NCI-H2196 (cell line): ENCODE data around the gene RACK1.

ENCODE experiments used
- DNase-seq: peaks from one replicate; lab custom pipeline; 2025; ENCODE audit not compliant: unreplicated experiment; lab: John Stamatoyannopoulos, UW

The RACK1 gene

GRCh38 chr5:181234455-181235306 lies 9.0 kb downstream of the RACK1 start:
- DNase-seq = no peak

DNA sequence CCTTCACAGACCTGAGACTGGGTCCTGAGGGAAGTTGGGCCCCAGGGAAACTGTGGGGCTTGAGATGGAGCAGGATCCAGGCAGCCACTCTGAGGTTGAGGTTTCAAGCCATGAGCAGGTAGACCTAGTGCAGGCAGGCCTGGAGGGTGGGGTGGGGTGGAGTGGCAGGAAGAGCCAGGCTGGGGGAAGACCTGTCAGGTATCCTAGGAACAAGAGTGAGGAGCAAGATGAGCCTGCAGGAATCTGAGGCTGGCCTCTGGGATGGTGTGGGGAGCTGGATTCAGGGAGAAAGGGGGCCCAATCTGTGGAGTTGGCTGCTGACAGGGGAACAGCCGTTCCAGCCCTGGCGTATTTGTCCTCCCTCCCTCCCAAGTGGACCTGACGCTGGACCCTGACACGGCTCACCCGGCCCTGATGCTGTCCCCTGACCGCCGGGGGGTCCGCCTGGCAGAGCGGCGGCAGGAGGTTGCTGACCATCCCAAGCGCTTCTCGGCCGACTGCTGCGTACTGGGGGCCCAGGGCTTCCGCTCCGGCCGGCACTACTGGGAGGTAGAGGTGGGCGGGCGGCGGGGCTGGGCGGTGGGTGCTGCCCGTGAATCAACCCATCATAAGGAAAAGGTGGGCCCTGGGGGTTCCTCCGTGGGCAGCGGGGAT lies 9.8 kb downstream of the RACK1 start:
- no peak for DNase-seq

GRCh38 chr5:181233088-181233800 lies 10.5 kb downstream of the RACK1 start:
- no peak for DNase-seq

- DNase-seq = no peak
These were observed 11.1 kb downstream of the RACK1 start for GRCh38 chr5:181232593-181232992.

GRCh38 chr5:181231432-181231831 lies 12.3 kb downstream of the RACK1 start:
- DNase-seq = no peak

DNA sequence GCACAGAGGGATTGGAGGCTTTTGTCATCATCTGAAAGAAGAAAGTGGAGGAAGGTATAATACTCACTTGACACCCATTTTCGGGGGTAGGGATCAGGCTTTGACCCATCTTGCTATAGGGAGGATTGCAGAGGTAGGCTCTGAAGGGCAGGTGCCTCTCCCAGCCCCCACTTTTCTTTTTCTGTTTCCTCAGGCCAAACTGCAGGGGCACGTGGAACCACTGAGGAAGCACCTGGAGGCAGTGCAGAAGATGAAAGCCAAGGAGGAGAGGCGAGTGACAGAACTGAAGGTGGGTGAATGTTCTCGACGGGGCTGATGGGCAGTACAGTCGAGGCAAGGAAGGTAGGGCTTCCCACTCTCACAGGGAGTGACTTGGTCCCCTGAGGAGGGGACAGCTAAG lies 13.2 kb downstream of the RACK1 start:
- DNase-seq = no peak

GRCh38 chr5:181229996-181230395 lies 13.7 kb downstream of the RACK1 start:
- no peak for DNase-seq

DNA sequence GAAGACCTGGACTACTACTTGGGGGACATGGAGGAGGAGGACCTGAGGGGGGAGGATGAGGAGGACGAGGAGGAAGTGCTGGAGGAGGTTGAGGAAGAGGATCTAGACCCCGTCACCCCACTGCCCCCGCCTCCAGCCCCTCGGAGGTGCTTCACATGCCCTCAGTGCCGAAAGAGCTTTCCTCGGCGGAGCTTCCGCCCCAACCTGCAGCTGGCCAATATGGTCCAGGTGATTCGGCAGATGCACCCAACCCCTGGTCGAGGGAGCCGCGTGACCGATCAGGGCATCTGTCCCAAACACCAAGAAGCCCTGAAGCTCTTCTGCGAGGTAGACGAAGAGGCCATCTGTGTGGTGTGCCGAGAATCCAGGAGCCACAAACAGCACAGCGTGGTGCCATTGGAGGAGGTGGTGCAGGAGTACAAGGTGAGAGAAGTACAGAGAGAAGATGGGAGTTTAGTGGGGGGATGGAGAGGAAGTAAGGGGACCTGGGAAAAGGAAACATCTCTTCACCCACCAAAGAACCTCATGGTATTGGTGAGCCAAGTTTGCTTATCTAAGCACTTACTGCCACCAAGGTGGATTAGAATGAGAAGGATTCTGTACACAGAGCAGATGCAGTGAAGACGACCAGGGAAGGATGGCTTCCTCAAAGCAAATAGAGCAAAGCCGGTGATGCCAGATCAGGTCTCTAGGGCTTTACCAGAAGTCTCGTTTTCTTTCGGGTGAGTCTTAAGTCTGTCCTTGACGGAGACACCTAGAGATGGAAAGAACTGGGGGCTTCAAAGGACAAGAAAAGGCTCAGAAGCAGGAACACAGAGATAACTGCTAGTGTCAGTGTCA lies 19.1 kb downstream of the RACK1 start:
- DNase-seq = no peak

GRCh38 chr5:181223729-181224389 lies 19.8 kb downstream of the RACK1 start:
- no peak for DNase-seq

DNA sequence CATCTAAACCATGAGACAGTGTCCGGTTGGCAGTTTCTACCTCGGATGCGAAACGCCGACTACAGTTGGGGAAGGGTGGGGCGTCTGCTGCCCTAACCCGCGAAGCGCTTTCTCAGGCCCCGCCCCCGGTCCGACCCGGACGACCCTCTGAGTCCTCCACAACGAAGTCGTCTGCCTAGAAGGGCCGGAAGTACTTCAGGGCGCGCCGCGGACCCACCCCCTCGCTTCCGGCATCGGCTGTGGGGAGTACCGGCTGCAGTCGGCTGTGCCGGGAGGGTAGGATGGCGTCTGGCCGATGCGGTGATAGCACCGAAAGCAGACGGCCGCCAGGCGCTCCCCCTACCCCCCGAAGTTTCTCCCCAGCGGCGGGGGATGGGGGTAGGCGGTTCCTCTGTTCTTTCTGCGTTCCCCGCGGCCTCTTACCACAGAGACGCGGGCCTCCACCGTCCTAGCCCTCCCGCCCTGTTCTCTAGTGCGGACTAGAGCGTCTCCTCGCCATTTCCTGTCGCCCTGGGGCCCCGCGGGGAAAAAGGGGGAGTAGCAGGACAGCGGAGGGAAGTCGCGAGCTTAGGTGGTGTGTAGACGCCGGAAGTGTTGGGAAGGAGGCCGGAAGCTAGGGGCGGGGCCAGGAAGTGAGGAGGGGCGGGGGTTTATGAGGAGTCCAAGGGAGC lies 20.5 kb downstream of the RACK1 start, which contains the start of gene TRIM41:
TSS of gene TRIM41 (plus strand) at position 224 of the 671 bp plus-strand sequence. CDS start 719 bp downstream, outside the sequence.
- DNase-seq = no peak

DNA sequence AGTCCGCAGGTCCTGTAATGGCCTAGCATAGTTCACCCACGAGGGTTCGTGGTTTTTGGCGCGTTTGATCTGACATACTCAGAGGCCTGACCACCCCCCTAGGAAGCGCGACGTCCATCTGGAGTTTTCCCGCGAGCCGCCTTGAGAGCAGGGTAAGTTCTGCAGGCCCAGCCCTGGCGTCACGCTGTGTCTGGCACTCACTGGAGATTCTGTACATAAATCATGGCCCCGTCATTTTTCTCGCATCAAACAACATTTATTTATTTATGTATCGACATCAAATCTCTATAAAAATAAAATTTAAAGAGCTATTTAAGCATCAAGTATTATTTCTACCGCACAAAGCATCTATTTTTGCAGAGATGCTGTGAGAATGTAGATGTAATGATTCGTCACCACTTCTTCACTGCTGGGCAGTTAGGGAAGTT lies 21.1 kb downstream of the RACK1 start:
- no peak for DNase-seq

DNA sequence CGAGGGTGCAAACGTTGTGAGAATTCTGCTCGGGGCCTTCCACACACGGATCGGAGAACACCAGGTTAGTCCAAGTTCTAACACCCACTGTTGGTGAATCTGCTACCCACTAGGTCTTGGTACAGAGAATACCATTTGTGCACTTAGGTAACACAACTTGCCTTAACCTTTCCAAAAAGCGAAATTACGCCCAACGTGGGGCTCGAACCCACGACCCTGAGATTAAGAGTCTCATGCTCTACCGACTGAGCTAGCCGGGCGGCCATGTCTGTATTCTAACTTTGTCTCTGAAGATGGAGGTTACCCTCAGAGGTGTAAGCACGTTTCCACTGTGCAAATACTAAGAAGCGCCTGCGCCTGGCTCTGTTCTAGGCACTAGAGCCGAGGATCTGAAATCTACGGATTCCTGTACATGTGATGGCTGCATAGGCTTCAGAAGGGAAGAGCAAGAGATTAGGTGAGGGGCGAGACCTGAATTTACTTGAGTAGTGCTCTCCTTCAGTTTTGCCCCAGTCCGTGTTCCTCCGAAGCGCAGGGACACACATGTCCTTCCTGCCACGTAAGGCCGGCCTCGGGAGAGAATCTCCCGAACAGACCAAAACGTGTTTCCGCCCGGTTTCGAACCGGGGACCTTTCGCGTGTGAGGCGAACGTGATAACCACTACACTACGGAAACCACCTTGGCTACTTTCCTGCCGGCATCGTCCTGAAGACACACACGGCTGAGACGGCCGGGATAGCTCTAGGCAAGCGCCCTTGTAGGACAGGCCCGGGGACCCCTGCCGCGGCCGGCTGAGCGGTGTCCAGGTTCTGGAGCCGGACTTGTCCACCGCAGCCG lies 21.7 kb downstream of the RACK1 start:
- DNase-seq = no peak

GRCh38 chr5:181221105-181221791 lies 22.5 kb downstream of the RACK1 start:
- no peak for DNase-seq

- no peak for DNase-seq
These were observed 23.6 kb downstream of the RACK1 start for GRCh38 chr5:181220178-181220515.

- no peak for DNase-seq
These were observed 24.2 kb downstream of the RACK1 start for GRCh38 chr5:181219262-181220177.

- DNase-seq = no peak
These were observed 24.9 kb downstream of the RACK1 start for GRCh38 chr5:181218795-181219124.

GRCh38 chr5:181217803-181218062 lies 26.0 kb downstream of the RACK1 start:
- no peak for DNase-seq
